A549 treated with AZD9567 at 1 μM for 4 hours (cell line): ENCODE measurements around the gene THRA. TPM values are rescaled to one million over a fixed set of nuclear protein-coding genes. Genes with fewer than 3 reads are reported as not detected.

Experiments used
- total RNA-seq: library from RNA; stranded (reverse); fragments of 200-300 nt; extraction: Qiagen RNA extraction; gene quantifications from 5 replicates; pipeline ENCODE4 v1.2.3, GENCODE V29; 2022; ENCODE audit not compliant: insufficient read depth

Gene THRA, protein sequence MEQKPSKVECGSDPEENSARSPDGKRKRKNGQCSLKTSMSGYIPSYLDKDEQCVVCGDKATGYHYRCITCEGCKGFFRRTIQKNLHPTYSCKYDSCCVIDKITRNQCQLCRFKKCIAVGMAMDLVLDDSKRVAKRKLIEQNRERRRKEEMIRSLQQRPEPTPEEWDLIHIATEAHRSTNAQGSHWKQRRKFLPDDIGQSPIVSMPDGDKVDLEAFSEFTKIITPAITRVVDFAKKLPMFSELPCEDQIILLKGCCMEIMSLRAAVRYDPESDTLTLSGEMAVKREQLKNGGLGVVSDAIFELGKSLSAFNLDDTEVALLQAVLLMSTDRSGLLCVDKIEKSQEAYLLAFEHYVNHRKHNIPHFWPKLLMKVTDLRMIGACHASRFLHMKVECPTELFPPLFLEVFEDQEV
- 16.7 to 23.1 TPM (median 21.9 TPM) in 5 replicates for total RNA-seq

DNA sequence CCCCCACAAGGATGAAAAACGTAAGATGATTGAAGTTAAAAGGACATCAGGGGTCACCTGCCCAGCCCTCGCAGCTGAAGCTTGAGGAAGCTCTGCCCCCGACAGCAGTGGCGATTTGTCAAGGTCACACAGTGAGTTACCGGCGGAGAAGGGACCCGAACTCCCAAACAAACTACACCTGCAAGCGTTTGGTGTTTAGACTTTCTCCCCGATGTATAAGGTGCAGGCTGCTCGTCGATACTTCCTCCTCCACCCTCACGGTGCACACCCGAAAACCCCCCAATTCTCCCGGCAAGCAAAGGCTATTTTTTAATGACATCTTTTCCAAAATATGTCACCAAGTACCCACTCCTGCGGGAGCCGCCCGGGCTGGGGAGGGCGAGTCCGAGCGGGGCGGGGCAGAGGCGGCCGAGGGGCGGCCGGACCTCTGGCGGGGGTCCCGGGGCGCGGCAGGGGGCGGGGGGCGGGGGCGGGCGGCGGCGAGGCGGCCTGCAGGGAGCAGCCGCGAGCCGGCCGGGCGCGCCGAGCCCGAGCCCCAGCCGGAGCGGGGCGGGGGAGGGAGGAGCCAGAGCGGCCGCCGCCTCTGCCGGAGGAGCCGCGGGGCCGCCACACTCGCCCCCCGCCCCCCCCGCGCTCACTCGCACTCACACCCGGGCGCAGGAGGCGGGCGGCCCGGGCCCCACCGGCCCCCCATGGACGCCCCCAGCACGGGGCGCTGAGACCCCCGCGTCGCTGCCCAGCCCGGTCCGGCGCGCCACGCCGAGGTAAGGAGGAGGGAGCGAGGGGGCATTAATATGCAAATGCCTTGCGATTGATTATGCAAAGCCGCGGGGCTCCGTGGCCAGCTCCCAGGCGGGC, at the start of gene THRA:
Gene THRA (plus strand): TSS at position 637 of the 858 bp plus-strand sequence. CDS start 11,524 bp downstream, outside the sequence.

DNA sequence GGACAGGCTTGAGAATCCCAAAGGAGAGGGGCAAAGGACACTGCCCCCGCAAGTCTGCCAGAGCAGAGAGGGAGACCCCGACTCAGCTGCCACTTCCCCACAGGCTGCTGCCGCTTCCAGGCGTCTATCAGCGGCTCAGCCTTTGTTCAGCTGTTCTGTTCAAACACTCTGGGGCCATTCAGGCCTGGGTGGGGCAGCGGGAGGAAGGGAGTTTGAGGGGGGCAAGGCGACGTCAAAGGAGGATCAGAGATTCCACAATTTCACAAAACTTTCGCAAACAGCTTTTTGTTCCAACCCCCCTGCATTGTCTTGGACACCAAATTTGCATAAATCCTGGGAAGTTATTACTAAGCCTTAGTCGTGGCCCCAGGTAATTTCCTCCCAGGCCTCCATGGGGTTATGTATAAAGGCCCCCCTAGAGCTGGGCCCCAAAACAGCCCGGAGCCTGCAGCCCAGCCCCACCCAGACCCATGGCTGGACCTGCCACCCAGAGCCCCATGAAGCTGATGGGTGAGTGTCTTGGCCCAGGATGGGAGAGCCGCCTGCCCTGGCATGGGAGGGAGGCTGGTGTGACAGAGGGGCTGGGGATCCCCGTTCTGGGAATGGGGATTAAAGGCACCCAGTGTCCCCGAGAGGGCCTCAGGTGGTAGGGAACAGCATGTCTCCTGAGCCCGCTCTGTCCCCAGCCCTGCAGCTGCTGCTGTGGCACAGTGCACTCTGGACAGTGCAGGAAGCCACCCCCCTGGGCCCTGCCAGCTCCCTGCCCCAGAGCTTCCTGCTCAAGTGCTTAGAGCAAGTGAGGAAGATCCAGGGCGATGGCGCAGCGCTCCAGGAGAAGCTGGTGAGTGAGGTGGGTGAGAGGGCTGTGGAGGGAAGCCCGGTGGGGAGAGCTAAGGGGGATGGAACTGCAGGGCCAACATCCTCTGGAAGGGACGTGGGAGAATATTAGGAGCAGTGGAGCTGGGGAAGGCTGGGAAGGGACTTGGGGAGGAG, 47.5 kb upstream of the THRA start, which contains the start of gene CSF3:
Gene CSF3 (plus strand): TSS at position 436 of the 993 bp plus-strand sequence. CDS start 35 bp downstream, at position 471.

DNA sequence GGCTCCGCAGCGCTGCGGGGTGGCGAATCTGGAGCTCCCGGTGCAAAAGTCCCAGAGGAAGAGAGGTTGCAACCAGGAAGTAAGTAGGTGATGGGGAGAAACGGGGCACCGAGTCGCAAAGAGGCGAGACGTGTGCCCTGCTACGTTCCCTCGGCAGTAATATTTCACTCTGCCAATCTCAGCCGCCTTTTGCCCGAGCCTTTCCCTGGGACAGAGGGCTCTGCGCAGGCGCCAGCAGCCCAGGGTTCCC, 37.6 kb downstream of the THRA start, which contains the start of gene NR1D1:
Gene NR1D1 (minus strand): TSS at position 171 of the 250 bp plus-strand sequence. CDS start 495 bp downstream, outside the sequence.

DNA sequence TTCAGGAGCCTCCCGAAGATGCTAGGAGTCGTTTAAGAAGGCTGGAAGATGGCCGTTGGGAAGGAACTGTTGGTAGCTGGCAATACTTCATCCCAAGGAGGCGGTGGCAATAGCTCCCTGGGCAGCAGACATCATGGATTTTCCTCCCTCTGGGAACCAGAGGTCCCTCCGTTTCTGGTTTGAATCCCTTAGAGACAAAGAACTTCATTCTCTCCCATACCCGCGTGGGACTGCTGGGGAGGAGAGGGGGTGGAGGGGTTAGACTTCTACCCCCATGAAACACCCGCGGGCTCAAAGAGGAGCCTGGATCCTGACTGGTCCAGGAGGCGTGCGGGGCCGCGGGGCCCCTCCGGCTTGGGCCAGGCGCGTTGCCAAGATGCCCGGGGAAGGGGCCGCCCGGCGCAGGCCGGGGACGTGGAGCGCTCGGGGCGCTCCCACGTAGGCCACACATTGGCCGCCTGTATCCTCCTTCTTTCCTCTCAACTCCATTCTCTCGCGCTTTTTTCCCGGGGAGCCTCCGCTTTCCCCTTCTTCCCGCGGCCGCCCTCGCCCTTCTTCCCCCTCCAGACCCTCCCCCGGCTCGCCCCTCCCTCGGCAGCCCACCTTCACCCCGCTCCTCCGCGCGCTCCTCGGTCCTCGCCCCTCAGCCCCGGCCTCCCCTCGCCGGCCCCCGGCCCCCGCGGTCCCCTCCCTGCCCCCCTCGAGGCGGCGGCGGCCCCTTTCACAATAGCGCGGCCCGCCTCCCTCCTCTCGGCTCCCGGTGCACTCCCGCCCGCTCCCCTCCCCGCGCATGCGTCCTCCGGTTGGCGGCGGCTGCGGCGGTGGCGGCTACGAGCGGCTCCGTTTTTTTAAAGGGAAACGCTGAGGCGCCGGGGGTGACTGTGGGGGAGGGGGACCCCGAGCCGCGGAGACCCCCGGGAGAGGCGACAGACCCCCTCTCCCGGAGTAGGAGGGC, 58.7 kb downstream of the THRA start, which contains the start of gene MSL1:
Gene MSL1 (plus strand): TSS at position 791 of the 955 bp plus-strand sequence. CDS start 642 bp downstream, outside the sequence.

Other genes with a start within 250 kb of the THRA start
- not detected in 5 replicates for gene IKZF3, start 198.7 kb upstream of the THRA start, total RNA-seq
- not detected in 5 replicates for gene ZPBP2, start 194.8 kb upstream of the THRA start, total RNA-seq
- 2.2 to 2.6 TPM (median 2.3 TPM) in 5 replicates for gene GSDMB, start 144.3 kb upstream of the THRA start, total RNA-seq
- gene ORMDL3, start 135.4 kb upstream of the THRA start, total RNA-seq: 34.4 to 45.1 TPM (median 43.1 TPM) in 5 replicates
- gene LRRC3C, start 135.2 kb upstream of the THRA start, total RNA-seq: not detected in 5 replicates
- gene GSDMA, start 100.0 kb upstream of the THRA start, total RNA-seq: not detected in 5 replicates
- 170 to 185 TPM (median 176 TPM) in 5 replicates for gene PSMD3, start 82.2 kb upstream of the THRA start, total RNA-seq
- gene CSF3, start 47.5 kb upstream of the THRA start, total RNA-seq: 0.26 to 0.56 TPM (median 0.43 TPM) in 4 of 5 replicates, not detected in the other
- 47.9 to 56.6 TPM (median 52.6 TPM) in 5 replicates for gene MED24, start 8.6 kb upstream of the THRA start, total RNA-seq
- 7.6 to 10.0 TPM (median 8.9 TPM) in 5 replicates for gene NR1D1, start 37.6 kb downstream of the THRA start, total RNA-seq
- 51.6 to 59.8 TPM (median 59.0 TPM) in 5 replicates for gene MSL1, start 59.0 kb downstream of the THRA start, total RNA-seq
- 47.1 to 48.2 TPM (median 47.7 TPM) in 5 replicates for gene CASC3, start 77.6 kb downstream of the THRA start, total RNA-seq
- 3.7 to 4.6 TPM (median 3.7 TPM) in 5 replicates for gene RAPGEFL1, start 114.5 kb downstream of the THRA start, total RNA-seq
- gene WIPF2, start 156.3 kb downstream of the THRA start, total RNA-seq: 18.6 to 22.4 TPM (median 21.0 TPM) in 5 replicates
- gene CDC6, start 224.9 kb downstream of the THRA start, total RNA-seq: 55.2 to 75.3 TPM (median 58.9 TPM) in 5 replicates
- gene RARA, start 246.2 kb downstream of the THRA start, total RNA-seq: 29.9 to 43.0 TPM (median 34.9 TPM) in 5 replicates